Activated CD4-positive, alpha-beta T cell treated with anti-CD3 and anti-CD28 coated beads, Interleukin-2, Interleukin-6, amounts not matched to agents 100 ng/mL and 50 ng/mL, durations not matched to agents 16 hours and 8 hours (primary cell): ENCODE data around the gene PHAX.
"Not testable (repeated sequence)": the region's sequence is repeated elsewhere in the genome, so short reads cannot be mapped to it uniquely, and the experiment has no call there.

Experiments
- DNase-seq: peaks from one replicate; pipeline ENCODE4 v3.0.0-alpha.2; 2020

Gene PHAX

DNA sequence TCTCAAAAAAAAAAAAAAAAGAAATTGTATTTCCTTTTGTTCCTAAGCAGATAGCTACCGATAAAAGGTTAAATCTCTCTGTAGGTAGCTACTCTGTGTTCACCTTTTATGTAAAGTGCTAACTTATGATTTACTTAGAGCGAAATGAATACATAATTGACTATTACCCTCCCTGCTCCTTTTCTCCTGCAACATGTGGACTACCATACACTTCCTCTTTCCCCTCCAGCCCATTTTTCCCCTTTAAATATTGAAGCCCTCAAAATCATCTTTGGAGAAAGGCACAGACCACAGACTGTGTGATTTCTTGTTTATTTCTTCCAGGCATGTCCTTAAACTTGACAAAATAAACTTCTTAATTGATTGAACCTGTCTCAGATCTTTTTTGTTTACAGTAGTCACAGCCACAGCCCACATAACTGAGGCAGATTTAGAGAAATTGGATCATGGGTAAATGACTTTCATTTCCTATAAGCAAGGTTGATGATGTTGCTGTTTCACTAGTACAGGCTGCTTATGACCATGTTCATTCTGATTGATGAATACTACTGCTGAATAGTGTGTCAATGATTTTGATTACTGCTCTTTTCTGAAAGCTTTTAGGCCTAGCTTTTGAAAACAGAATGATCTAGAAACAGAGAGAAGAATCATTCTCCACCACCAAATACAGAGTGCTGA is 59.2 kb downstream of the PHAX start:
- peak; percentile 9 for DNase-seq

DNA sequence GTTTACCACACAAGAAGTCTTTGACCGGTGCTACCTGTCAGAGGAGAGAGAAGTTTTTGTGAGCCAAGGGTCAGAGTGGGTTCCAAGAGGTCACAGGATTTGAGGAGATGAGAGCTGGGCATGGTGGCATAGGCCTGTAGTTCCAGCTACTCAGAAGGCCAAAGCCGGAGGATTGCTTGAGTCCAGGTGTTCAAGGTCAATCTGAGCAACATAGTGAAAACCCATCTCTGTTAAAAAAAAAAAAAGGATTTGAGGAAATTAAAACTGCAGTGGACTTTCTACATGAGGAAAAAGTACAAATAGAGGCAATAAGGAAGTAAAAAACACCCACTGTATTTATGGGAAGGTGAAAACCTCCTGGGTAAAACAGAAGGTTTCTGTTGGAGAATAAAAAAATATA is 63.8 kb downstream of the PHAX start:
- no peak for DNase-seq

DNA sequence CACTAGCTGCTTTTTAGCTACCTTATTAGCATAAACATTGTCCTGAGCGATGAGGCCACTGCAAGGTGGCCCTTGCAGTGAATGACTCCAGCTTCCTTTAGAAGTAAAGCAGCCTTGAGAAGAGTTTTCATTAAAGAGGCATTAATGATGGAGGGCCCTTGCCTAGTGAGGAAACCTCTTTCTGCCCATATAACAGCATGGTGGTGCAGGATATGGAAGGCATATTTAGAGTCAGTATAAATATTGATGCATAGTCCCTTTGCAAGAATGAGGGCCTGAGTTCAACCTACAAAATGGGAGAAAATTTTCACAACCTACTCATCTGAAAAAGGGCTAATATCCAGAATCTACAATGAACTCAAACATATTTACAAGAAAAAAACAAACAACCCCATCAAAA is 69.4 kb downstream of the PHAX start:
- DNase-seq = not testable (repeated sequence)

DNA sequence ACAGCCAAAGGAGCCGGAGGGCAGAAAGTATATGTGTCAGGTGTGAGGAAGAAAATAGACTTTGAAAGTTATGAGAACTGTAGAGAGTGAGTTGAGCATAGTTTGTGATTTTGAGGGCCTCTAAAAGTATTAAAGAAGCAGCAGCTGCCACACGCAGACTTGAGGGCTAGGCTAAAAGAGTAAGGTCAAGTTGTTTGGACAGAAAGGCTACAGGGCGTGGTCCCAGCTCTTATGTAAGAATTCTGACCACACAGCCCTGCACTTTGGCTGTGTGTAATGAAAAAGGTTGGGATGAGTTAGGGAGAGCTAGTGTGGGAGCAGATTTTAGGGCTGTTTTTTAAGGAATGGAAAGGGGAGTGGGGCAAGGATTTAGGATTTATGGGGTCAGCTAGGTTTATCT is 70.9 kb downstream of the PHAX start:
- DNase-seq = not testable (repeated sequence)

DNA sequence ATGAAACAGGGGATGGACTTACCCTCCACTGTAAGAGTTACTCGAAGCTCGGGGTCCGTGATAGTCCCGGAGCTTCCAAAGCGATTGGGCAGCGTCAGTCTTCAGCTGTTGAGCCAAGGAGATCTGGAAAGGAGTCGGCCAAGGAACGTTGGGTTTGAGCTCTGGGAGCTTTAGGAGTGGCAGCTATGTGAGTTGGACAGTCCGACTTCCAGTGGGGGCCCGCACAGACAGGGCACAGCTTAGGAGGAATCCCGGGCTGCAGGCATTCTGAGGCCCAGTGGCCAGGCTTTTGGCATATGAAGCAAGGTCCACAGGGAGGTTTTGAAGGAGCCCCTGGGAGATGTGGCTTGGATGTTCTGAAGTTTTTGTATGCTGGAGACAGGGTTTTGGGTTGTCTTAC is 72.7 kb downstream of the PHAX start:
- no peak for DNase-seq

DNA sequence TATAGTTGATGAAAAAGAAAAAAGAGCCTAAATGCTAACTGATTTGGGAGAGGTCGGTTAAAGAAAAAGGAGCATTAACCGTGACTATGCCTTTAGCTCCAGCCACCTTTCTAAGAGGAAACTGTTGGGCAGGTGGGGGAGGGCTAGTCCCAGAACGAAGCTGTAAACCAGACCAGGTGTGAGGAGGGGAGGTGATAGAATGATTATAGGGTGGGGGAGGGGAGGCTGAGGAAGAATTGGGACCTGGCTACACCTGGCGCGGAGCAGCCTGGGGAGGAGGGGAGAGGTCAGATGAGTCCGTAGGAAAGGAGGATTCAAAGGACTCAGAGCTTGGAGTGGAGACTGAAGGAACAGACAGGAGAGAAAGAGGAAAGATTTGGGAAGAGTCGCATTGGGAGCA is 73.4 kb downstream of the PHAX start:
- DNase-seq = no peak

DNA sequence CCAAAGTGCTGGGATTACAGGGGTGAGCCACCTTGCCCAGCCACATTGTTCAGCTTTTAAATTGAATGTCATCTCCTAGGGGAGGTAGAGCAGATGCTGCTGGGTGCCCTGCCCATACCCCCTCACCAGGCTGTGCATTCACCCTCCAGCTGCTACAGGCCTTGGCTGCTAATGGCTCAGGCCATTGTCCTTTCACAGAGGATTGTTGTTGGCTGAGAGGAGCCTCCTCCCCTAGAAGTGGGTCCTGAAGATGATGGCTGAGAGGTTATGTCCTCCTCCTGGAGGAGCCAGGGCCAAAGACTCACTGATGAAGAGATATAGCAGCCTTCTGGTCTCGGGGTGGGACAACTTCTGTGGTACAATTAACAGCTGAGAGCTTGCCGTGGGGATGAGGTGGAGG is 74.6 kb downstream of the PHAX start:
- no peak for DNase-seq

DNA sequence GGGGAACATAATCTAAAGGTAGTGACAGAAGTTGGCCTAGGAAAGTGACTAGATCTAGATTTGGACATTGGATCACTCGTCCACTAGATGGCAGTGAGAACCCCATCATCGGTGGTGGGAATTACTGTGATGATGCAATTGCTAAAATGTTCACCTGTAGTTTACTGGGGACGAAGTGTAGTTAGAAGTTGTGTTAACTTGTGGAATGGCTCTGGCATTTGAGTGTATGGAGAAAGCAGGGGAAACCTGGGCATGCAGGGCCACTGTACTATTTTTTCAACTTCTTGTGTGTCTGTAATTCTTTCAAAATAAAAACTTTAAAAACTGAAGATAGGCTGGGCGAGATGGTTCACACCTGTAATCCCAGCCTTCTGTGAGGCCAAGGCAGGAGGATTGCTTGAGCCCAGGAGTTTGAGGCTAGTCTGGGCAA is 75.5 kb downstream of the PHAX start:
- DNase-seq = peak; percentile 86
